Neural cell (in vitro differentiated cells): Measurements from ENCODE around the gene GATA2.

Source experiments
- EP300 ChIP-seq: fragments of 450-650 bp; conservative IDR thresholded peaks from 2 replicates; pipeline ENCODE4 v1.6.1; 2014; ENCODE audit warnings: antibody characterized with exemption, mild to moderate bottlenecking, moderate library complexity; ENCODE audit not compliant: poor library complexity, severe bottlenecking
- EZH2 ChIP-seq: fragments of 200-600, 300-800 bp; shearing (Covaris generic), sonication (generic); IDR thresholded peaks from 2 replicates; pipeline ENCODE4 v1.6.1; 2014; ENCODE audit warnings: antibody characterized with exemption, low read length, borderline replicate concordance, mild to moderate bottlenecking; ENCODE audit not compliant: insufficient read depth, poor library complexity, severe bottlenecking
- MXI1 ChIP-seq: fragments of 450-650 bp; conservative IDR thresholded peaks from 2 replicates; pipeline ENCODE4 v1.6.1; 2014; ENCODE audit warnings: antibody characterized with exemption, mild to moderate bottlenecking; ENCODE audit not compliant: poor library complexity, severe bottlenecking
- POLR2AphosphoS5 ChIP-seq: IDR thresholded peaks from 2 replicates; pipeline ENCODE4 v1.6.1; 2012
- RAD21 ChIP-seq: fragments of 450-650 bp; conservative IDR thresholded peaks from 2 replicates; pipeline ENCODE4 v1.6.1; 2014; ENCODE audit warnings: antibody characterized with exemption, mild to moderate bottlenecking, moderate library complexity
- SMC3 ChIP-seq: fragments of 450-650 bp; conservative IDR thresholded peaks from 2 replicates; pipeline ENCODE4 v1.6.1; 2014; ENCODE audit warnings: antibody characterized with exemption, mild to moderate bottlenecking, moderate library complexity; ENCODE audit not compliant: poor library complexity
- TAF1 ChIP-seq: IDR thresholded peaks from 2 replicates; pipeline ENCODE4 v1.6.1; 2012; ENCODE audit warnings: low read depth
- TF ChIP-seq, protein P1 (sequence below): fragments of 450-650 bp; IDR thresholded peaks from 2 replicates; pipeline ENCODE4 v1.5.1; 2014; ENCODE audit warnings: antibody characterized with exemption, mild to moderate bottlenecking, moderate library complexity; ENCODE audit not compliant: poor library complexity, severe bottlenecking
- TF ChIP-seq, protein P2 (sequence below): IDR thresholded peaks from 2 replicates; pipeline ENCODE4 v1.6.1; 2012; ENCODE audit warnings: borderline replicate concordance

DNA sequence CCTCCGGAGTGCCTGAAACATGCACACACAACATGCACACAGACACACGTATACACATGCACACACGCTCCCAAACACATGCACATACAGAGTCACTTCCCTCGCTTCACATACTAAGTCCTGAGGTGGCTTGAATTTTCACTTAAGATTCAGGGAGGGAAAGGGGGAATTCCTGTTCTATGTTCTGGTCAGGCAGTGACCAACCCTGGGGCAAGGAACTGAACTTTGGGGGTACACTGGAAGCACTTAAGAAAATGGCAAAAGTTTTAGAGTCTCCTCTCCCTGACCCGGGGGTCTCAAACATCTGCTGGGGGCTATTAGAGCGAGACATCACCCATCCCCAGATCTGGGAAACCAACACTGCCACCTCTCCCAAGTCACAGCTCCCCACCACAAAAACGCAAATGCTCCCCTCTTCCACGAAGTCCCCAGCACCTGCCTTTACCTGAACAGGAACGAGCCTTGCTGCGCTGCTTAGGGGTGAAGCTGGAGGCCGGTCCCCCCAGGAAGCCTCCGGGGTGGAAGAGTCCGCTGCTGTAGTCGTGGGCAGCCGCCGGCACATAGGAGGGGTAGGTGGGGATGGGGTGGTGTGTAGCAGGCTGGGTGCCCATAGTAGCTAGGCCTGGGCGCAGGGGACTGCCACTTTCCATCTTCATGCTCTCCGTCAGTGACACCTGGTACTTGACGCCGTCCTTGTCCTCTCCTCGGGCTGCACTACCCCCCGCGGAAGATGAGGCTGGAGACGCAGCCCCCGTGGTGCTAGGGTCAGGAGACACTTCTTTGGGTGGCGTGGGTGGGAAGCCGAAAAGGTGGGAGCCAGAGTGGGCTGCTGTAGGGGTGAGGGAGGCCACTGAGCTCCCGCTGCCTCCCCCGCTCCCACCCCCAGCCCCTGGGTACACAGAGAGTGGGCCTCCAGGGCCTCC is 7.5 kb downstream of the GATA2 start:
- TF ChIP-seq, protein P1, sequence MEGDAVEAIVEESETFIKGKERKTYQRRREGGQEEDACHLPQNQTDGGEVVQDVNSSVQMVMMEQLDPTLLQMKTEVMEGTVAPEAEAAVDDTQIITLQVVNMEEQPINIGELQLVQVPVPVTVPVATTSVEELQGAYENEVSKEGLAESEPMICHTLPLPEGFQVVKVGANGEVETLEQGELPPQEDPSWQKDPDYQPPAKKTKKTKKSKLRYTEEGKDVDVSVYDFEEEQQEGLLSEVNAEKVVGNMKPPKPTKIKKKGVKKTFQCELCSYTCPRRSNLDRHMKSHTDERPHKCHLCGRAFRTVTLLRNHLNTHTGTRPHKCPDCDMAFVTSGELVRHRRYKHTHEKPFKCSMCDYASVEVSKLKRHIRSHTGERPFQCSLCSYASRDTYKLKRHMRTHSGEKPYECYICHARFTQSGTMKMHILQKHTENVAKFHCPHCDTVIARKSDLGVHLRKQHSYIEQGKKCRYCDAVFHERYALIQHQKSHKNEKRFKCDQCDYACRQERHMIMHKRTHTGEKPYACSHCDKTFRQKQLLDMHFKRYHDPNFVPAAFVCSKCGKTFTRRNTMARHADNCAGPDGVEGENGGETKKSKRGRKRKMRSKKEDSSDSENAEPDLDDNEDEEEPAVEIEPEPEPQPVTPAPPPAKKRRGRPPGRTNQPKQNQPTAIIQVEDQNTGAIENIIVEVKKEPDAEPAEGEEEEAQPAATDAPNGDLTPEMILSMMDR = no peak
- TF ChIP-seq EZH2 = no peak
- no peak for TF ChIP-seq RAD21
- TF ChIP-seq, protein P2, sequence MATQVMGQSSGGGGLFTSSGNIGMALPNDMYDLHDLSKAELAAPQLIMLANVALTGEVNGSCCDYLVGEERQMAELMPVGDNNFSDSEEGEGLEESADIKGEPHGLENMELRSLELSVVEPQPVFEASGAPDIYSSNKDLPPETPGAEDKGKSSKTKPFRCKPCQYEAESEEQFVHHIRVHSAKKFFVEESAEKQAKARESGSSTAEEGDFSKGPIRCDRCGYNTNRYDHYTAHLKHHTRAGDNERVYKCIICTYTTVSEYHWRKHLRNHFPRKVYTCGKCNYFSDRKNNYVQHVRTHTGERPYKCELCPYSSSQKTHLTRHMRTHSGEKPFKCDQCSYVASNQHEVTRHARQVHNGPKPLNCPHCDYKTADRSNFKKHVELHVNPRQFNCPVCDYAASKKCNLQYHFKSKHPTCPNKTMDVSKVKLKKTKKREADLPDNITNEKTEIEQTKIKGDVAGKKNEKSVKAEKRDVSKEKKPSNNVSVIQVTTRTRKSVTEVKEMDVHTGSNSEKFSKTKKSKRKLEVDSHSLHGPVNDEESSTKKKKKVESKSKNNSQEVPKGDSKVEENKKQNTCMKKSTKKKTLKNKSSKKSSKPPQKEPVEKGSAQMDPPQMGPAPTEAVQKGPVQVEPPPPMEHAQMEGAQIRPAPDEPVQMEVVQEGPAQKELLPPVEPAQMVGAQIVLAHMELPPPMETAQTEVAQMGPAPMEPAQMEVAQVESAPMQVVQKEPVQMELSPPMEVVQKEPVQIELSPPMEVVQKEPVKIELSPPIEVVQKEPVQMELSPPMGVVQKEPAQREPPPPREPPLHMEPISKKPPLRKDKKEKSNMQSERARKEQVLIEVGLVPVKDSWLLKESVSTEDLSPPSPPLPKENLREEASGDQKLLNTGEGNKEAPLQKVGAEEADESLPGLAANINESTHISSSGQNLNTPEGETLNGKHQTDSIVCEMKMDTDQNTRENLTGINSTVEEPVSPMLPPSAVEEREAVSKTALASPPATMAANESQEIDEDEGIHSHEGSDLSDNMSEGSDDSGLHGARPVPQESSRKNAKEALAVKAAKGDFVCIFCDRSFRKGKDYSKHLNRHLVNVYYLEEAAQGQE = no peak
- TF ChIP-seq EP300 = no peak
- TF ChIP-seq TAF1 = no peak
- TF ChIP-seq POLR2AphosphoS5 = no peak
- no peak for TF ChIP-seq MXI1
- no peak for TF ChIP-seq SMC3
